HG02970 (cell line): Measurements from ENCODE around the gene AGL.
"Not testable (repeated sequence)": the region's sequence is repeated elsewhere in the genome, so short reads cannot be mapped to it uniquely, and the experiment has no call there.

Source experiments
- ATAC-seq: cut with Tn5 transposase; IDR thresholded peaks from one replicate; pipeline ENCODE4 v1.9.1; 2021; ENCODE audit warnings: mild to moderate bottlenecking, moderate library complexity, moderate number of reproducible peaks; ENCODE audit not compliant: unreplicated experiment, low FRiP score

The AGL gene

GRCh38 chr1:99850459-99851291 is 514 bp downstream of the AGL start:
- ATAC-seq = no peak

- ATAC-seq = no peak
Observed at GRCh38 chr1:99851850-99852454, 1.8 kb downstream of the AGL start.

GRCh38 chr1:99852648-99853047 is 2.5 kb downstream of the AGL start:
- no peak for ATAC-seq

GRCh38 chr1:99855914-99856450 is 5.8 kb downstream of the AGL start:
- no peak for ATAC-seq

- not testable (repeated sequence) for ATAC-seq
Observed at GRCh38 chr1:99857041-99857440, 6.9 kb downstream of the AGL start.

- ATAC-seq = no peak
Observed at GRCh38 chr1:99858286-99858685, 8.1 kb downstream of the AGL start.

- ATAC-seq = no peak
Observed at GRCh38 chr1:99858881-99859280, 8.7 kb downstream of the AGL start.

- ATAC-seq = no peak
Observed at GRCh38 chr1:99860703-99861102, 10.5 kb downstream of the AGL start.

GRCh38 chr1:99867682-99868081 is 17.5 kb downstream of the AGL start:
- no peak for ATAC-seq

GRCh38 chr1:99869304-99869703 is 19.1 kb downstream of the AGL start:
- ATAC-seq = no peak

- ATAC-seq = no peak
Observed at GRCh38 chr1:99869723-99870122, 19.6 kb downstream of the AGL start.

- no peak for ATAC-seq
Observed at GRCh38 chr1:99872063-99872462, 21.9 kb downstream of the AGL start.

GRCh38 chr1:99877568-99877967 is 27.4 kb downstream of the AGL start:
- no peak for ATAC-seq

GRCh38 chr1:99886179-99886578 is 36.0 kb downstream of the AGL start:
- no peak for ATAC-seq

- no peak for ATAC-seq
Observed at GRCh38 chr1:99886841-99887240, 36.7 kb downstream of the AGL start.

GRCh38 chr1:99887890-99888289 is 37.7 kb downstream of the AGL start:
- no peak for ATAC-seq

GRCh38 chr1:99891997-99892396 is 41.8 kb downstream of the AGL start:
- ATAC-seq = no peak

- ATAC-seq = not testable (repeated sequence)
Observed at GRCh38 chr1:99903278-99903677, 53.1 kb downstream of the AGL start.

GRCh38 chr1:99906535-99906934 is 56.4 kb downstream of the AGL start:
- ATAC-seq = no peak

GRCh38 chr1:99917214-99917613 is 67.1 kb downstream of the AGL start:
- ATAC-seq = no peak

GRCh38 chr1:99919220-99919619 is 69.1 kb downstream of the AGL start:
- no peak for ATAC-seq

GRCh38 chr1:99934801-99935200 is 84.6 kb downstream of the AGL start:
- ATAC-seq = no peak
